GM18951 (cell line): ENCODE results near the gene DIP2C.
"Not testable (repeated sequence)": the region's sequence is repeated elsewhere in the genome, so short reads cannot be mapped to it uniquely, and the experiment has no call there.

Source experiments
- POLR2A ChIP-seq: IDR thresholded peaks from 4 replicates; pipeline ENCODE4 v1.6.1; 2011; ENCODE audit warnings: mild to moderate bottlenecking; ENCODE audit not compliant: insufficient read length, insufficient read depth; ENCODE audit errors: extremely low read depth
- in situ Hi-C: fragments of 300-500 bp; cut with MboI; formaldehyde crosslinking; loops from one replicate; pipeline ENCODE4 v1.12.0; 2022; ENCODE audit warnings: low sequenced_read_pairs, mixed read lengths, inconsistent platforms; ENCODE audit not compliant: unreplicated experiment

DIP2C gene

GRCh38 chr10:533186-533585 lies 156.3 kb downstream of the DIP2C start:
- in situ Hi-C loops: no loop called here

GRCh38 chr10:532331-532730 lies 157.1 kb downstream of the DIP2C start:
- in situ Hi-C loops: not testable (repeated sequence)

More at GRCh38 chr10:533186-533585, 156.3 kb downstream of the DIP2C start:
- TF ChIP-seq POLR2A: no peak

GRCh38 chr10:531541-531940 lies 157.9 kb downstream of the DIP2C start:
- no peak for TF ChIP-seq POLR2A
- in situ Hi-C loops: no loop called here

- in situ Hi-C loops: no loop called here
These were observed 158.8 kb downstream of the DIP2C start for GRCh38 chr10:530717-531116.

GRCh38 chr10:529468-530230 lies 159.8 kb downstream of the DIP2C start:
- no peak for TF ChIP-seq POLR2A

More at GRCh38 chr10:530717-531116, 158.8 kb downstream of the DIP2C start:
- TF ChIP-seq POLR2A: no peak

GRCh38 chr10:528173-529165 lies 161.0 kb downstream of the DIP2C start:
- TF ChIP-seq POLR2A: no peak
- in situ Hi-C loops: no loop called here

More at GRCh38 chr10:529468-530230, 159.8 kb downstream of the DIP2C start:
- in situ Hi-C loops: no loop called here

GRCh38 chr10:527416-527815 lies 162.1 kb downstream of the DIP2C start:
- TF ChIP-seq POLR2A: no peak
- in situ Hi-C loops: no loop called here

GRCh38 chr10:526651-527312 lies 162.7 kb downstream of the DIP2C start:
- in situ Hi-C loops: no loop called here
- no peak for TF ChIP-seq POLR2A

GRCh38 chr10:525565-526315 lies 163.7 kb downstream of the DIP2C start:
- in situ Hi-C loops: no loop called here
- no peak for TF ChIP-seq POLR2A

GRCh38 chr10:523925-524324 lies 165.5 kb downstream of the DIP2C start:
- in situ Hi-C loops: loop anchor here (25.0 kb wide), 1 partner anchor 563 kb away; no protein-coding TSS in a partner anchor
- no peak for TF ChIP-seq POLR2A

GRCh38 chr10:522350-522749 lies 167.1 kb downstream of the DIP2C start:
- in situ Hi-C loops: loop anchor here (25.0 kb wide), 1 partner anchor 565 kb away; no protein-coding TSS in a partner anchor
- TF ChIP-seq POLR2A: no peak

GRCh38 chr10:521261-522250 lies 167.9 kb downstream of the DIP2C start:
- in situ Hi-C loops: loop anchor here (25.0 kb wide), 1 partner anchor 566 kb away; no protein-coding TSS in a partner anchor
- TF ChIP-seq POLR2A: no peak
